RKO (cell line): ENCODE measurements around the gene TSHB.

Source experiments
- DNase-seq: peaks from one replicate; pipeline ENCODE4 v3.0.0-alpha.2; 2016; ENCODE audit warnings: low spot score

The TSHB gene

GRCh38 chr1:115060501-115060900, 30.9 kb downstream of the TSHB start:
- DNase-seq = no peak

DNA sequence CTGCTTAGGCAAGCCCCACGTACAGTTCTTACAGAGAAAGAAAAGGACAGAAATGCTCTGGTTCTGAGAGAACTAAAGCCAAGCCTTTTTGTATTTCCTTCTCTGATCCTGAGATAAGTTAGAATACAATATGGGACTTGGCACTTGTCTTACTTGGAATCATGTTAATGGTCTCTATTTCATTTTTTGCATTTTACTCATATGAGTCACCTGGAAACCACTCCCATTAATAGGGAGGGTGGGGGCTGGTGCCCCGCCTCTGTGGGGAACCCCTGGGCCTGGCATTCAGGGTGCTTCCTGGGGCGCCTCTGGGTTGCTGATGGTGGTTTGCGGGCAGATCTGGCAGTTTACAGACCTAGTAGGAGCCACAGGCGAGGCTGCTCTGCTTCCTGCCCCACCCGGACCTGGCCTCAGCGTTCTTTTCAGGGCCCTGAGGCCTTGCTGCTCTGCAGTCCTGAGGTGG, 32.9 kb downstream of the TSHB start:
- DNase-seq = no peak

GRCh38 chr1:115063228-115063901, 33.7 kb downstream of the TSHB start:
- DNase-seq = no peak

DNA sequence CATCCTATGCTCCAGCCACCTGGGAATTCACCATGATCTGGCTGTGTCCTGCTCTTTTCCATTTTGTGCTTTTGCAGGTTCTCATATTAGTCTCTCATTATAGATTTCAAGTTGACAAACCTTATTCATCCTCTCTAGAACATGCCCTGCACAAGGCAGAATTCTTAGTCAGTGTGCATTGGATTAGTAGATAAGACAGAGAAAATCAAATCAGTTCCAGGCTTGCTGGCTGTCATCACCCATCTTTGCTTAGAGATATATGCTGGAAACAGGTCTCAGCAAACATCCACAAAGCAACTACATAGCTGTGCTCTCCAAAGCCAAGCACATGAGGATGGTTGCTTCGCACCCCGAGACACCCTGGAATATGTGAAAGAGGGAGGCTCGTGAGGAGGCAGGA, 34.8 kb downstream of the TSHB start:
- DNase-seq = no peak

- DNase-seq = no peak
Measured at GRCh38 chr1:115065021-115065420, 35.4 kb downstream of the TSHB start.

DNA sequence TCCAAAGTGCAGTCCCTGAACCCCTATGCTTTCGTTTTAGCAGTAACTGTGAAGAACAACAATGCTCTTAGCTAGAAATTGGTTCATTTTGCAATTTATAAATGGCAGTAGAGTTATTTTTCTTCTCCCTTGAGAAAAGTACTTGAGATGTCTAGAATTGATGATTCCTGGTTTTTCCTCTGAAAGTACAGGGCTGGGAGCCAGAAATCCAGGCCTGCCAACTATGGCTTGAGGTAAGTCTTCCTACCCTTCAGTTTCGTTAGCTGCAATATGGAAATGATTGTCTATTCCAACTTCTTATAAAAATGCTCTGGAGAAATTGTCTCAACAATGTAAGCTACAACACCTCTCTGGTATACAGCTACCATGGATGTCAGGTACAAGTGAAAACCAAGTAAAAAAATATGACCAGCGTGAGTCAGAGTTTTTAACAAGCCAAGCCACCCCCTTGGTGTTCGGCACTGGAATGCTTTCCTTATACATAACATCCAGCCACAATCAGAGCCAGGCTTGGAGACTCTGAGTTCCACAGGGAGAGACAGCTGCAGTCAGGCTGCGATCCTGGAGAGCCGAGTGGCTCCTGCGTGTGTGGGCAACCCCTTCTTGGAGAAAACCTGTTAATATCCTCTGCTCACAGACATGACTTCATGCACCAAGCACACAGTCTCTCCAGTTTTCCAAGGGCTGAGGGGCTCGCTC, 37.7 kb downstream of the TSHB start:
- DNase-seq = no peak

GRCh38 chr1:115068826-115069585, 39.4 kb downstream of the TSHB start:
- no peak for DNase-seq

GRCh38 chr1:115069659-115070308, 40.2 kb downstream of the TSHB start:
- DNase-seq = no peak

GRCh38 chr1:115071012-115071664, 41.5 kb downstream of the TSHB start:
- no peak for DNase-seq

- no peak for DNase-seq
Measured at GRCh38 chr1:115073298-115074087, 43.9 kb downstream of the TSHB start.

- no peak for DNase-seq
Measured at GRCh38 chr1:115074839-115075534, 45.4 kb downstream of the TSHB start.

DNA sequence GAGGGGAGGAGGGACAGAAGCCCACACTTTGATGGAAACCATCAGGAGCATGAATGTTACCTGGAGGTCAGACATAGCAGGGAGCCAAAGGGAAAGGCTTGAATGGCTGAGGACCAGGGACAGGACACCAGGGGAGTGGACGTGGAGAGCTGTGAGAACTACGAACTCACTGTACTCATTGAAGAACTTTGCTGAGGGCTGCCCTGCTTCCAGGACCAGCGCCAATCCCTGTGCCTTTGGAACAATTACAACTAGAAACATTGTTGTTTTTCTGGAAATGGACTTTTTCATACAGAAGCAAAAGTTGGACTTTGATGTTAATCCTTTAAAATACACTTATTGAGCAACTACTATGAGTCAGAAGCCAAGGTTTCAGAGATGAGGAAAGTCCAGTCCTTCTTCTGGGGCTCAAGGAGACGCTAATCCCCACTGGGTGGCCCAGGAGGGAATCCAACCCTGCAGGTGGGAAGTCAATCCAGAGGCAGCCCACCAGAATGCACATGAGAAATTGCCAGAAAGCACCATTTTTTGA, 46.8 kb downstream of the TSHB start:
- DNase-seq = no peak

- DNase-seq = no peak
Measured at GRCh38 chr1:115077286-115077983, 47.8 kb downstream of the TSHB start.

- no peak for DNase-seq
Measured at GRCh38 chr1:115077984-115078330, 48.3 kb downstream of the TSHB start.

- DNase-seq = no peak
Measured at GRCh38 chr1:115078708-115079107, 49.1 kb downstream of the TSHB start.

- DNase-seq = no peak
Measured at GRCh38 chr1:115082949-115083348, 53.3 kb downstream of the TSHB start.
